Nephron (organoid): Measurements from ENCODE around the gene TPM1.
"Not testable (repeated sequence)": the region's sequence is repeated elsewhere in the genome, so short reads cannot be mapped to it uniquely, and the experiment has no call there.

ENCODE experiments used
- H3K27ac Mint-ChIP-seq, 3 experiments: 2 replicates each; pipeline ENCODE4 v1.8.0; 2020; ENCODE audit warnings: mixed read lengths in 3 of 3, mild to moderate bottlenecking in 2 of 3, moderate library complexity in 1 of 3
- H3K27me3 Mint-ChIP-seq: 2 replicates; pipeline ENCODE4 v1.8.0; 2021; ENCODE audit warnings: low read depth, mild to moderate bottlenecking, moderate library complexity, mixed read lengths
- H3K36me3 Mint-ChIP-seq: 2 replicates; pipeline ENCODE4 v1.8.0; 2020; ENCODE audit warnings: low read depth, mixed read lengths
- H3K4me1 Mint-ChIP-seq: 2 replicates; pipeline ENCODE4 v1.8.0; 2020; ENCODE audit warnings: mixed read lengths
- H3K4me3 Mint-ChIP-seq, 3 experiments: 2 replicates each; pipeline ENCODE4 v1.8.0; 2020; ENCODE audit warnings: mild to moderate bottlenecking in 3 of 3, mixed read lengths in 3 of 3, moderate library complexity in 2 of 3
- H3K9me3 Mint-ChIP-seq: 2 replicates; pipeline ENCODE4 v1.8.0; 2020; ENCODE audit warnings: mixed read lengths
- TF ChIP-seq, protein P1 (sequence below), 3 experiments: fragments of 200-600 bp; sonication (generic); IDR thresholded peaks; one replicate each; pipeline ENCODE4 v1.5.0; 2021; ENCODE audit warnings: antibody characterized with exemption in 3 of 3; ENCODE audit not compliant: unreplicated experiment in 3 of 3

TPM1 gene

DNA sequence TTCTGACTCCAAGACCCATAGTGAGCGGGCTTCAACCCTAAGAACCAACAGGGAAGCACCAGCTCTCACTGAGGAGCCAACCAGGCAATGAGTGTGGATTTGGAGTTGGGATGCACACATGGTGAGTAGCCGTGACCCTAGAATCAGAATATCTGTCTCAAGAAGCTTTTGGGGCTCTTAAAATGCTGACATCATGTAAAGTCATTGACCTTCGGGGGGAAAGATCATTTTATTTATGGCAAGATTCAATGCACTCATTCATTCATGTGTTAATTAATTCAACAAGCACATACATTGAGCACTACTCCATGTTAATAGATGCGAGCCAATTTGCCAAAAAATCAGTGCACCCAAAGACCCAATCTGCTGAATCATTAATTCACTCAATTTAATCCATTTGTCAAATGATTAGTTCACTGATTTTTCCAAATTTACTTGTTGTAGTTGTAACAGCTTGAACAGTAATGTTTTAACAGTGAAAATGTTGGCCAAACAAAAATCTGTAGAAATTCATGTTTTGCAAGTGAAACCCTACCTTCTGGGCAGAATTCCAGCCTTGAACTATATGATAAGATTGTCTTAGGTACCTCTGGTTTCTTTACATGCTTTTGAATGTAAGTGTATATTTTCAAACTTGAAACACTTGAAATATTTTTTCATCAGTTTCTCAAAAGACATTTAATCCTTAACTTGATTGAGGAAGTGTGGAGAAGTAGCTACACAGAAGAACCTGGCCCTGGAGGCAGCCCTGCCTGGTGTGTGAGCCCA, 49.3 kb downstream of the TPM1 start:
- Mint-ChIP-seq H3K4me1 (peaks cover 27% of the 10 kb centered on the region), H3K27ac (peak overlapping the region in 1 of 3 experiments; percentile 49), H3K9me3 (no peaks in the 10 kb centered on the region), H3K4me3 (no peak overlapping the region), H3K36me3 (no peaks in the 10 kb centered on the region), H3K27me3 (peaks cover 11% of the 10 kb centered on the region)
- TF ChIP-seq, protein P1, sequence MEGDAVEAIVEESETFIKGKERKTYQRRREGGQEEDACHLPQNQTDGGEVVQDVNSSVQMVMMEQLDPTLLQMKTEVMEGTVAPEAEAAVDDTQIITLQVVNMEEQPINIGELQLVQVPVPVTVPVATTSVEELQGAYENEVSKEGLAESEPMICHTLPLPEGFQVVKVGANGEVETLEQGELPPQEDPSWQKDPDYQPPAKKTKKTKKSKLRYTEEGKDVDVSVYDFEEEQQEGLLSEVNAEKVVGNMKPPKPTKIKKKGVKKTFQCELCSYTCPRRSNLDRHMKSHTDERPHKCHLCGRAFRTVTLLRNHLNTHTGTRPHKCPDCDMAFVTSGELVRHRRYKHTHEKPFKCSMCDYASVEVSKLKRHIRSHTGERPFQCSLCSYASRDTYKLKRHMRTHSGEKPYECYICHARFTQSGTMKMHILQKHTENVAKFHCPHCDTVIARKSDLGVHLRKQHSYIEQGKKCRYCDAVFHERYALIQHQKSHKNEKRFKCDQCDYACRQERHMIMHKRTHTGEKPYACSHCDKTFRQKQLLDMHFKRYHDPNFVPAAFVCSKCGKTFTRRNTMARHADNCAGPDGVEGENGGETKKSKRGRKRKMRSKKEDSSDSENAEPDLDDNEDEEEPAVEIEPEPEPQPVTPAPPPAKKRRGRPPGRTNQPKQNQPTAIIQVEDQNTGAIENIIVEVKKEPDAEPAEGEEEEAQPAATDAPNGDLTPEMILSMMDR (IDR thresholded peaks at IDR 0.05; ENCODE audit: unreplicated experiment in 3 of 3), result no peak

DNA sequence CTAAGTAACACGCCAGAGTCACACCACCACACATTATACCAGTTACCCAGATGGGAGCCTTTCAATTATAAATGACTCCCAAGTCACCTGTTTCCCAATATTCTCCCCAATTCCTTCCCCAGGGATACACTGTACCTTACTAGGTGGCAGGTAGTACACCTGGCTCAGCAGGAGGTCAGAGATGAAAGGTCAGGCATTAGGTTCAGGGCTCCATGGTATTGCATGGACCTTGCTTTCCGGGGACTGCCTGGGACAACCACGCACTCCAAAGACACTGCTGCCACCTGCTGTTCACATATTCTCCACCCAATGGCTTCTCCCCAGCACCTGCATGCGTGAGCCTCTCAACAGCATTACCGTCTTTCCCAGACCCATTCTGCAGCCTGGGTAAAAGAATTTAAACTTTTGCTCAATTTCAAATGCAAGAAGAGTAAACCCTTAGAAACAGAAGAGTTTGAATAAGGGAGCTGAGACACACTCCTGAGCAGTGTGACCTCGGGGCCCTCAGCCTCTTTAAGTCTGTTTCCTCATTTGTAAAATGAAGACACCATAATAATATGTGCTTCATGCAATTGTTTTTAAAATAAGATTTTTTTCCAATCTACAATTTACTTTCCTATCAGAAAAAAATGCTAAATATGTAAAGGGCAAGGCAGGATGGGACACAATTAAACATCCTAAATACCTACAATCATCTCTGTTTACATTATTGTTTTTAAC, 51.1 kb downstream of the TPM1 start:
- Mint-ChIP-seq H3K27me3 (peaks cover 7% of the 10 kb centered on the region), H3K27ac (peak overlapping the region in 1 of 3 experiments; percentile 0), H3K9me3 (peaks cover 8% of the 10 kb centered on the region), H3K36me3 (no peaks in the 10 kb centered on the region), H3K4me1 (peaks cover 21% of the 10 kb centered on the region), H3K4me3 (no peak overlapping the region)
- TF ChIP-seq, protein P1 (IDR thresholded peaks at IDR 0.05; ENCODE audit: unreplicated experiment in 3 of 3), result peak; percentile 82 to 91 (median 90)

GRCh38 chr15:63094495-63094931, 52.0 kb downstream of the TPM1 start:
- no peak overlapping the region for H3K4me3 Mint-ChIP-seq
- H3K9me3 Mint-ChIP-seq, result peaks cover 8% of the 10 kb centered on the region
- peaks cover under 1% of the 10 kb centered on the region for H3K27me3 Mint-ChIP-seq
- H3K27ac Mint-ChIP-seq, result no peak overlapping the region
- H3K36me3 Mint-ChIP-seq, result peaks cover under 1% of the 10 kb centered on the region
- H3K4me1 Mint-ChIP-seq, result peaks cover 13% of the 10 kb centered on the region
- TF ChIP-seq, protein P1 (IDR thresholded peaks at IDR 0.05; ENCODE audit: unreplicated experiment in 3 of 3), result no peak

DNA sequence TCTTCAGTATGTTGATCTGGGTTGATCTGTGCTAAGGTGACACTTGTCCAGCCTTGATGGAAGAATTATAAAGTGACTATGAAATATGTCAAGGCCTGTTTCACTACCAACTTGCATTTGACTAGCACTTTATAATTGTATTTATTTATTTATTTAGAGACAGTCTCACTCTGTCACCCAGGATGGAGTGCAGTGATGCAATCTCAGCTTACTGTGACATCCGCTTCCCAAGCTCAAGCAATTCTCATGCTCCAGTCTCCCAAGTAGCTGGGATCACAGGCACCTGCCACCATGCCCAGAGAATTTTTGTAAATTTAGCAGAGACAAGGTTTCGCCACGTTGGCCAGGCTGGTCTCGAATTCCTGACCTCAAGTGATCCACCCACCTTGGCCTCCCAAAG, 53.6 kb downstream of the TPM1 start:
- TF ChIP-seq, protein P1 (IDR thresholded peaks at IDR 0.05; ENCODE audit: unreplicated experiment in 3 of 3), result no peak
- Mint-ChIP-seq H3K9me3 (peaks cover 14% of the 10 kb centered on the region), H3K27me3 (no peaks in the 10 kb centered on the region), H3K36me3 (peaks cover 3% of the 10 kb centered on the region), H3K4me1 (peaks cover 4% of the 10 kb centered on the region), H3K27ac (no peak overlapping the region), H3K4me3 (no peak overlapping the region)

DNA sequence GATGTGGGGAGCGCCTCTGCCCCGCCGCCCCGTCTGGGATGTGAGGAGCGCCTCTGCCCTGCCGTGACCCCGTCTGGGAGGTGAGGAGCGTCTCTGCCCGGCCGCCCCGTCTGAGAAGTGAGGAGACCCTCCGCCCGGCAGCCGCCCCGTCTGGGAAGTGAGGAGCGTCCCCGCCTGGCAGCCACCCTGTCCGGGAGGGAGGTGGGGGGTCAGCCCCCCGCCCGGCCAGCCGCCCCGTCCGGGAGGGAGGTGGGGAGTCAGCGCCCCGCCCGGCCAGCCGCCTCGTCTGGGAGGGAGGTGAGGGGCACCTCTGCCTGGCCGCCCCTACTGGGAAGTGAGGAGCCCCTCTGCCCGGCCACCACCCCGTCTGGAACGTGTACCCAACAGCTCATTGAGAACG, 56.4 kb downstream of the TPM1 start:
- not testable (repeated sequence) for H3K36me3 Mint-ChIP-seq, H3K4me3 Mint-ChIP-seq, H3K27ac Mint-ChIP-seq, H3K4me1 Mint-ChIP-seq, H3K27me3 Mint-ChIP-seq
- peaks cover 14% of the 10 kb centered on the region for H3K9me3 Mint-ChIP-seq

GRCh38 chr15:63099581-63099980, 57.0 kb downstream of the TPM1 start:
- H3K4me3 Mint-ChIP-seq, H3K36me3 Mint-ChIP-seq, H3K27me3 Mint-ChIP-seq, H3K27ac Mint-ChIP-seq, H3K4me1 Mint-ChIP-seq: not testable (repeated sequence)
- H3K9me3 Mint-ChIP-seq, result peaks cover 14% of the 10 kb centered on the region
